SK-N-SH (cell line): ENCODE measurements around the gene FETUB. TPM values are rescaled to one million over a fixed set of nuclear protein-coding genes. Genes with fewer than 3 reads are reported as not detected.

Source experiments
- CTCF ChIA-PET: fragments of 300-600, 350-600 bp; formaldehyde crosslinking; extraction: SDS; loops from one replicate; lab custom pipeline; 2021; lab: Yijun Ruan, JAX
- POLR2A ChIA-PET: fragments of 350-600 bp; sonication (Branson Sonifier 250); formaldehyde crosslinking; extraction: SDS; loops from one replicate; lab custom pipeline; 2020; ENCODE audit warnings: antibody characterized with exemption, inconsistent platforms; lab: Yijun Ruan, JAX
- DNase-seq: peaks from one replicate; pipeline ENCODE4 v3.0.0; 2012
- H2AFZ ChIP-seq: fragments of 200-600 bp; sonication (generic); 2 replicates; pipeline ENCODE4 v1.8.1; 2016; ENCODE audit warnings: antibody characterized with exemption, mild to moderate bottlenecking, low read depth
- H3F3A ChIP-seq: fragments of 200-600 bp; sonication (generic); replicated peaks from 2 replicates; pipeline ENCODE3; 2016; ENCODE audit warnings: antibody characterized with exemption, mild to moderate bottlenecking; ENCODE audit not compliant: insufficient read depth
- H3K27ac ChIP-seq, 2 experiments: fragments of 200-500 bp in 1 of 2; fragments of 200-600 bp in 1 of 2; sonication (Bioruptor generic) in 1 of 2; sonication (generic), shearing (Covaris generic) in 1 of 2; 2 replicates each; pipeline versions ENCODE4 v1.5.1 to v1.6.1; 2014 to 2016; ENCODE audit warnings: low read depth in 2 of 2, inconsistent platforms in 1 of 2, low read length in 1 of 2, mild to moderate bottlenecking in 1 of 2, mixed read lengths in 1 of 2
- H3K27me3 ChIP-seq: fragments of 200-600 bp; sonication (generic), shearing (Covaris generic); 2 replicates; pipeline ENCODE4 v1.6.1; 2016; ENCODE audit warnings: mixed run types; ENCODE audit not compliant: insufficient read depth
- H3K36me3 ChIP-seq, 2 experiments: fragments of 200-500 bp in 1 of 2; fragments of 200-600 bp in 1 of 2; sonication (Bioruptor generic) in 1 of 2; sonication (generic) in 1 of 2; replicated peaks in 1 of 2; 2 replicates each; pipeline versions ENCODE3 to v1.5.1; 2014 to 2016; ENCODE audit warnings: low read length in 1 of 2, mild to moderate bottlenecking in 1 of 2; ENCODE audit not compliant: insufficient read depth in 2 of 2, control insufficient read depth in 1 of 2
- H3K4me1 ChIP-seq, 2 experiments: fragments of 200-500 bp in 1 of 2; fragments of 200-600 bp in 1 of 2; sonication (Bioruptor generic) in 1 of 2; sonication (generic), shearing (Covaris generic) in 1 of 2; 2 replicates each; pipeline versions ENCODE4 v1.5.1 to v1.6.1; 2014 to 2016; ENCODE audit warnings: low read depth in 1 of 2, low read length in 1 of 2, mixed run types in 1 of 2; ENCODE audit not compliant: insufficient read depth in 2 of 2, control insufficient read depth in 1 of 2
- H3K4me2 ChIP-seq: fragments of 200-600 bp; sonication (generic), shearing (Covaris generic); 2 replicates; pipeline ENCODE4 v1.6.1; 2017; ENCODE audit warnings: mixed run types
- H3K4me3 ChIP-seq, 2 experiments: fragments of 200-500 bp in 1 of 2; fragments of 200-600 bp in 1 of 2; sonication (Bioruptor generic) in 1 of 2; sonication (generic), shearing (Covaris generic) in 1 of 2; 2 replicates each; pipeline versions ENCODE4 v1.5.1 to v1.8.1; 2014 to 2016; ENCODE audit warnings: low read depth in 2 of 2, inconsistent platforms in 1 of 2, low read length in 1 of 2, mild to moderate bottlenecking in 1 of 2, mixed read lengths in 1 of 2, moderate library complexity in 1 of 2
- H3K79me2 ChIP-seq: fragments of 200-600 bp; sonication (generic); 2 replicates; pipeline ENCODE4 v1.8.1; 2017; ENCODE audit warnings: mild to moderate bottlenecking; ENCODE audit not compliant: insufficient read depth
- H3K9ac ChIP-seq: fragments of 200-600 bp; sonication (generic); 2 replicates; pipeline ENCODE4 v1.6.1; 2017; ENCODE audit warnings: mixed run types
- H3K9me2 ChIP-seq: fragments of 200-600 bp; sonication (generic); 2 replicates; pipeline ENCODE4 v1.6.1; 2017; ENCODE audit warnings: mixed run types
- H3K9me3 ChIP-seq: fragments of 200-600 bp; sonication (generic); 2 replicates; pipeline ENCODE4 v1.6.1; 2017; ENCODE audit warnings: mixed run types, mild to moderate bottlenecking, moderate library complexity
- H4K20me1 ChIP-seq: fragments of 200-600 bp; sonication (generic); 2 replicates; pipeline ENCODE4 v1.6.1; 2017; ENCODE audit warnings: mild to moderate bottlenecking, mixed run types; ENCODE audit not compliant: insufficient read depth
- EZH2phosphoT487 ChIP-seq: fragments of 200-600 bp; sonication (generic); IDR thresholded peaks from 2 replicates; pipeline ENCODE4 v1.6.1; 2017; ENCODE audit warnings: low read depth, mixed run types, mild to moderate bottlenecking, antibody characterized with exemption, moderate library complexity, borderline replicate concordance
- FOXJ3 ChIP-seq: sonication (generic); formaldehyde crosslinking; IDR thresholded peaks from 2 replicates; pipeline ENCODE4 v1.5.1; 2020; ENCODE audit warnings: mild to moderate bottlenecking, missing genetic modification reagents
- FOXM1 ChIP-seq: IDR thresholded peaks from 2 replicates; pipeline ENCODE4 v1.4.0; 2012; ENCODE audit warnings: low read depth, mild to moderate bottlenecking
- GATA2 ChIP-seq: sonication (generic); formaldehyde crosslinking; IDR thresholded peaks from 2 replicates; pipeline ENCODE4 v1.5.0; 2020; ENCODE audit warnings: mild to moderate bottlenecking, missing genetic modification reagents
- MXI1 ChIP-seq: IDR thresholded peaks from 2 replicates; pipeline ENCODE4 v1.6.1; 2012; ENCODE audit warnings: mild to moderate bottlenecking, low read depth, low read length, improper control_type of control experiment
- PBX3 ChIP-seq: IDR thresholded peaks from 2 replicates; pipeline ENCODE4; 2012
- POLR2AphosphoS5 ChIP-seq: IDR thresholded peaks from 2 replicates; pipeline ENCODE4 v1.6.1; 2012; ENCODE audit warnings: low read depth, low read length
- RCOR1 ChIP-seq: fragments of 150-350 bp; IDR thresholded peaks from 2 replicates; pipeline ENCODE4 v1.6.1; 2017; ENCODE audit warnings: antibody characterized with exemption, low read length
- RFX5 ChIP-seq: IDR thresholded peaks from 2 replicates; pipeline ENCODE4 v1.6.1; 2012; ENCODE audit warnings: mild to moderate bottlenecking, improper control_type of control experiment, low read length
- RXRA ChIP-seq: IDR thresholded peaks from 2 replicates; pipeline ENCODE4 v1.4.0; 2012; ENCODE audit warnings: low read depth, mild to moderate bottlenecking, borderline replicate concordance
- TAF1 ChIP-seq: IDR thresholded peaks from 2 replicates; pipeline ENCODE4 v1.6.1; 2012; ENCODE audit warnings: low read depth, mild to moderate bottlenecking, low read length, moderate library complexity, borderline replicate concordance
- TEAD4 ChIP-seq: IDR thresholded peaks from 2 replicates; pipeline ENCODE4 v1.4.0; 2012; ENCODE audit warnings: mild to moderate bottlenecking, borderline replicate concordance; ENCODE audit not compliant: insufficient read depth
- WGBS: methylation state at CpG from one replicate; pipeline ENCODE4 v1.1.6; 2017; ENCODE audit warnings: low lambda C conversion rate; 5-methylcytosine and 5-hydroxymethylcytosine counted together
- polyA plus RNA-seq, 3 experiments: library from polyadenylated mRNA; depleted of rRNA; stranded (reverse); fragments of >200 nt; gene quantifications; 2 replicates each; pipeline ENCODE4 v1.2.3, GENCODE V29; 2012
- TF ChIP-seq, protein P1 (sequence below): IDR thresholded peaks from 2 replicates; pipeline ENCODE4 v1.6.1; 2012; ENCODE audit warnings: mild to moderate bottlenecking, low read depth, low read length, moderate library complexity

Gene FETUB
- polyA plus RNA-seq, 1 of the 3 experiments (the other 2 are of a cell fraction), result 0.05 TPM

- TF ChIP-seq TAF1 (no peak), POLR2AphosphoS5 (no peak), FOXJ3 (CRISPR knock-in tag) (no peak)
- TF ChIP-seq, all 33 proteins: peak for 0
Measured at GRCh38 chr3:186696522-186696921, 56.3 kb downstream of the FETUB start (continued).

DNA sequence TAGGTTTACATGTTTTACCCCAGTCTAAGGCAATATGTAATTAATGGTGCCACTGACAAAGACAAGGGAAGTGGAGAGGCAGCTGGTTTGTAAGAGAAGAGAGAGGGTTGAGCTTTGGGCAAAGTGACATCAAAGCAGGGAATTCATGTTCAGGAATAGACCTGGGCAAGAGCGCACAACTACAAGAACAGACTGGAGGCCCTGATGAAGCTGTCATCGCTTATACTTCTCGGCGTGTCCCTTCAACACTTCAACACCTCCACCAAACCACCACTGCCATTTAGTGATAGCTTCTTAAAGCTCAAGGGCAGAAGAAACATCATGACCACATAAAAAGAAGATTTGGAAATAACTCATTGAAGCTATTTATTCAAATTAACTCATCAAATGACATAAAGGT is 57.3 kb downstream of the FETUB start:
- no peaks in the 10 kb centered on the region for H3F3A ChIP-seq
- no peaks in the 10 kb centered on the region for H3K79me2 ChIP-seq
- no peak overlapping the region for H2AFZ ChIP-seq
- no peaks in the 10 kb centered on the region for H3K36me3 ChIP-seq
- CTCF ChIA-PET, result interaction anchor here (0.6 to 1.2 kb wide), 5 partner anchors 19 to 439 kb away, joined by 3 to 4 read pairs (median 4); no protein-coding TSS in a partner anchor
- H3K4me2 ChIP-seq, result no peak overlapping the region
- no peak overlapping the region for H3K4me3 ChIP-seq
- no peak for DNase-seq
- no peak overlapping the region for H3K27ac ChIP-seq
- POLR2A ChIA-PET, result no interaction called here
- TF ChIP-seq TEAD4, result no peak
- TF ChIP-seq, protein P1, sequence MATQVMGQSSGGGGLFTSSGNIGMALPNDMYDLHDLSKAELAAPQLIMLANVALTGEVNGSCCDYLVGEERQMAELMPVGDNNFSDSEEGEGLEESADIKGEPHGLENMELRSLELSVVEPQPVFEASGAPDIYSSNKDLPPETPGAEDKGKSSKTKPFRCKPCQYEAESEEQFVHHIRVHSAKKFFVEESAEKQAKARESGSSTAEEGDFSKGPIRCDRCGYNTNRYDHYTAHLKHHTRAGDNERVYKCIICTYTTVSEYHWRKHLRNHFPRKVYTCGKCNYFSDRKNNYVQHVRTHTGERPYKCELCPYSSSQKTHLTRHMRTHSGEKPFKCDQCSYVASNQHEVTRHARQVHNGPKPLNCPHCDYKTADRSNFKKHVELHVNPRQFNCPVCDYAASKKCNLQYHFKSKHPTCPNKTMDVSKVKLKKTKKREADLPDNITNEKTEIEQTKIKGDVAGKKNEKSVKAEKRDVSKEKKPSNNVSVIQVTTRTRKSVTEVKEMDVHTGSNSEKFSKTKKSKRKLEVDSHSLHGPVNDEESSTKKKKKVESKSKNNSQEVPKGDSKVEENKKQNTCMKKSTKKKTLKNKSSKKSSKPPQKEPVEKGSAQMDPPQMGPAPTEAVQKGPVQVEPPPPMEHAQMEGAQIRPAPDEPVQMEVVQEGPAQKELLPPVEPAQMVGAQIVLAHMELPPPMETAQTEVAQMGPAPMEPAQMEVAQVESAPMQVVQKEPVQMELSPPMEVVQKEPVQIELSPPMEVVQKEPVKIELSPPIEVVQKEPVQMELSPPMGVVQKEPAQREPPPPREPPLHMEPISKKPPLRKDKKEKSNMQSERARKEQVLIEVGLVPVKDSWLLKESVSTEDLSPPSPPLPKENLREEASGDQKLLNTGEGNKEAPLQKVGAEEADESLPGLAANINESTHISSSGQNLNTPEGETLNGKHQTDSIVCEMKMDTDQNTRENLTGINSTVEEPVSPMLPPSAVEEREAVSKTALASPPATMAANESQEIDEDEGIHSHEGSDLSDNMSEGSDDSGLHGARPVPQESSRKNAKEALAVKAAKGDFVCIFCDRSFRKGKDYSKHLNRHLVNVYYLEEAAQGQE, result no peak
- no peak for TF ChIP-seq MXI1
- TF ChIP-seq RXRA, result no peak
- TF ChIP-seq FOXM1, result no peak
- no peak for TF ChIP-seq EZH2phosphoT487
- TF ChIP-seq RFX5, result no peak
- TF ChIP-seq RCOR1, result no peak
- TF ChIP-seq POLR2AphosphoS5, result no peak
- TF ChIP-seq PBX3, result no peak
- TF ChIP-seq GATA2 (CRISPR knock-in tag), result no peak
- TF ChIP-seq, all 33 proteins: peak for 0
- H3K9ac ChIP-seq, result no peak overlapping the region
- H3K4me1 ChIP-seq, result no peaks in the 10 kb centered on the region; a peak in 1 of 4 replicates
- WGBS, result 53% methylated on average over 4 of the region's 4 CpGs
- no peaks in the 10 kb centered on the region for H3K9me2 ChIP-seq
- no peaks in the 10 kb centered on the region for H3K9me3 ChIP-seq
- no peaks in the 10 kb centered on the region for H4K20me1 ChIP-seq
- no peaks in the 10 kb centered on the region; the same call in 1 of the 2 replicates for H3K27me3 ChIP-seq
